HL-60 (cell line): ENCODE measurements around the gene INO80C.

Experiments used
- DNase-seq, 2 experiments: peaks; one replicate each; pipeline ENCODE4 v3.0.0-alpha.2; 2010 to 2020; ENCODE audit warnings: low read depth in 1 of 2, low spot score in 1 of 2
- H3K27ac ChIP-seq: fragments of 250-450 bp; sonication (Bioruptor Pico); replicated peaks from 2 replicates; pipeline ENCODE4 v1.5.1; 2020; ENCODE audit warnings: mild to moderate bottlenecking, moderate library complexity
- H3K27me3 ChIP-seq: fragments of 250-450 bp; sonication (Bioruptor Pico); 2 replicates; pipeline ENCODE4 v1.5.1; 2021; ENCODE audit warnings: mild to moderate bottlenecking, moderate library complexity; ENCODE audit not compliant: insufficient read depth, poor library complexity, severe bottlenecking
- H3K4me3 ChIP-seq: replicated peaks from 2 replicates; pipeline ENCODE4 v1.5.1; 2011; ENCODE audit warnings: mild to moderate bottlenecking, control low read depth, low read length; ENCODE audit not compliant: insufficient read depth
- CTCF ChIP-seq: IDR thresholded peaks from one replicate; pipeline ENCODE4 v1.5.1; 2011; ENCODE audit warnings: low read length, control low read depth, inconsistent platforms; ENCODE audit not compliant: insufficient read depth
- GABPA ChIP-seq: IDR thresholded peaks from 2 replicates; pipeline ENCODE4 v1.6.1; 2012; ENCODE audit warnings: low read depth
- POLR2AphosphoS5 ChIP-seq: IDR thresholded peaks from 2 replicates; pipeline ENCODE4 v1.6.1; 2012; ENCODE audit warnings: low read depth
- REST ChIP-seq: IDR thresholded peaks from 2 replicates; pipeline ENCODE4 v1.6.1; 2012; ENCODE audit warnings: low read depth; ENCODE audit not compliant: insufficient replicate concordance
- SPI1 ChIP-seq: IDR thresholded peaks from 2 replicates; pipeline ENCODE4 v1.6.1; 2012; ENCODE audit warnings: low read depth, mild to moderate bottlenecking, borderline replicate concordance

INO80C gene

GRCh38 chr18:35535297-35535696 is 37.5 kb upstream of the INO80C start:
- H3K27me3 ChIP-seq: no peaks in the 10 kb centered on the region
- H3K4me3 ChIP-seq: no peak overlapping the region
- DNase-seq: no peak
- no peak for TF ChIP-seq SPI1
- no peak for TF ChIP-seq POLR2AphosphoS5
- no peak for TF ChIP-seq GABPA
- no peak for TF ChIP-seq REST
- no peak for TF ChIP-seq CTCF
- H3K27ac ChIP-seq: no peak overlapping the region

- H3K27me3 ChIP-seq: no peaks in the 10 kb centered on the region
- DNase-seq: no peak
- TF ChIP-seq GABPA: no peak
- TF ChIP-seq REST: no peak
- no peak for TF ChIP-seq SPI1
- TF ChIP-seq POLR2AphosphoS5: no peak
- no peak for TF ChIP-seq CTCF
- no peak overlapping the region for H3K4me3 ChIP-seq
- H3K27ac ChIP-seq: no peak overlapping the region
These were observed 36.2 kb upstream of the INO80C start for GRCh38 chr18:35533916-35534405.

- H3K27me3 ChIP-seq: no peaks in the 10 kb centered on the region
- TF ChIP-seq SPI1: no peak
- TF ChIP-seq GABPA: no peak
- no peak for TF ChIP-seq POLR2AphosphoS5
- TF ChIP-seq REST: no peak
- no peak for TF ChIP-seq CTCF
- no peak overlapping the region for H3K4me3 ChIP-seq
- DNase-seq: no peak
- H3K27ac ChIP-seq: no peak overlapping the region
These were observed 31.1 kb upstream of the INO80C start for GRCh38 chr18:35528749-35529274.
